HL-60 (cell line): Measurements from ENCODE around the gene CRELD1.
A peak's percentile ranks its signal among the peaks of the same experiment; 100 is the strongest.

Source experiments
- DNase-seq, 2 experiments: peaks; one replicate each; pipeline ENCODE4 v3.0.0-alpha.2; 2010 to 2020; ENCODE audit warnings: low read depth in 1 of 2, low spot score in 1 of 2
- H3K27ac ChIP-seq: fragments of 250-450 bp; sonication (Bioruptor Pico); replicated peaks from 2 replicates; pipeline ENCODE4 v1.5.1; 2020; ENCODE audit warnings: mild to moderate bottlenecking, moderate library complexity
- H3K27me3 ChIP-seq: fragments of 250-450 bp; sonication (Bioruptor Pico); 2 replicates; pipeline ENCODE4 v1.5.1; 2021; ENCODE audit warnings: mild to moderate bottlenecking, moderate library complexity; ENCODE audit not compliant: insufficient read depth, poor library complexity, severe bottlenecking
- H3K4me3 ChIP-seq: replicated peaks from 2 replicates; pipeline ENCODE4 v1.5.1; 2011; ENCODE audit warnings: mild to moderate bottlenecking, control low read depth, low read length; ENCODE audit not compliant: insufficient read depth
- GABPA ChIP-seq: IDR thresholded peaks from 2 replicates; pipeline ENCODE4 v1.6.1; 2012; ENCODE audit warnings: low read depth
- POLR2AphosphoS5 ChIP-seq: IDR thresholded peaks from 2 replicates; pipeline ENCODE4 v1.6.1; 2012; ENCODE audit warnings: low read depth
- SPI1 ChIP-seq: IDR thresholded peaks from 2 replicates; pipeline ENCODE4 v1.6.1; 2012; ENCODE audit warnings: low read depth, mild to moderate bottlenecking, borderline replicate concordance
- long read RNA-seq: library from polyadenylated mRNA; unstranded; transcript quantifications from one replicate; pipeline ENCODE4 v2.0.0, GENCODE V29; 2020
- TF ChIP-seq, protein P1 (sequence below): IDR thresholded peaks from 2 replicates; pipeline ENCODE4 v1.6.1; 2012; ENCODE audit warnings: low read depth; ENCODE audit not compliant: insufficient replicate concordance
- TF ChIP-seq, protein P2 (sequence below): IDR thresholded peaks from one replicate; pipeline ENCODE4 v1.5.1; 2011; ENCODE audit warnings: low read length, control low read depth, inconsistent platforms; ENCODE audit not compliant: insufficient read depth

CRELD1 gene, protein sequence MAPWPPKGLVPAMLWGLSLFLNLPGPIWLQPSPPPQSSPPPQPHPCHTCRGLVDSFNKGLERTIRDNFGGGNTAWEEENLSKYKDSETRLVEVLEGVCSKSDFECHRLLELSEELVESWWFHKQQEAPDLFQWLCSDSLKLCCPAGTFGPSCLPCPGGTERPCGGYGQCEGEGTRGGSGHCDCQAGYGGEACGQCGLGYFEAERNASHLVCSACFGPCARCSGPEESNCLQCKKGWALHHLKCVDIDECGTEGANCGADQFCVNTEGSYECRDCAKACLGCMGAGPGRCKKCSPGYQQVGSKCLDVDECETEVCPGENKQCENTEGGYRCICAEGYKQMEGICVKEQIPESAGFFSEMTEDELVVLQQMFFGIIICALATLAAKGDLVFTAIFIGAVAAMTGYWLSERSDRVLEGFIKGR
- long read RNA-seq, transcript CRELD1-206 (11 exons, 1,778 nt) = minor isoform, 7 of 74 reads
- long read RNA-seq, transcript CRELD1-203 (11 exons, 1,728 nt) = major isoform, 18 of 74 reads
- long read RNA-seq, partial matches to known transcripts = 7 of 74 reads
- long read RNA-seq, other reads (novel, unspliced or antisense) = 33 of 74 reads

DNA sequence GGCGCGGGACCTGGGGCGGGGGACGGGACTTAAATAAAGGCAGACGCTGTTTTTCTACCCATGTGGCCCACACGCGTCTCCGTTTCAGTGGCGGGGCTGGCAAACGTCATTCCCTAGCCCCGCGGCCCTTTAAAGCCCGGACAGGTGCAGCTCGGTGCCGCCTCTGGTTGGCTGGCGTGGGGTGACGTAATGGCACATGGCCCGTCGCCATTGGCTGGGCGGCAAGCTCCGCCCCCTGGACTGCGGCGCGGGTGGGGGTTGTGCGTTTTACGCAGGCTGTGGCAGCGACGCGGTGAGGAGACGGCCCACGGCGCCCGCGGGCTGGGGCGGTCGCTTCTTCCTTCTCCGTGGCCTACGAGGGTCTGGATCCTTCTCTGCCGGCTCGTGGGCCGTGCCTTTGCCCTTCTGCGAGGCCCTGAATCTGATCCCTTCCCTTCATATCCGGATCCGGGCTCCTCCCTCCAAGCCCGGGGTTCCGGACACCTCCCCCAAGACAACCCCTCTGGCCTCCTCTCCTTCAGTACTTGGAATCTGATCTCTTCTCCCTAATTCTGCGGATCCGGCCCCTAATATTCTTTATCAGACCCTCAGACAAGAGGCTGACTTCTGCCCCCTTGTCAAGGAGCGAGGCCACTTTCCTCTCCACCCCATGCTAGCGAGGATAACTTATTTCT lies at the start of gene CRELD1:
Gene CRELD1 (plus strand): TSS at position 274 of the 674 bp plus-strand sequence. CDS start 605 bp downstream, outside the sequence.
- Histone ChIP-seq H3K4me3 (peak within 1 kb of the TSS; percentile 73), H3K27me3 (no peaks in the 10 kb centered on the region), H3K27ac (peak within 1 kb of the TSS; percentile 76)
- peak; percentile 97 to 98 for DNase-seq
- TF ChIP-seq, protein P1, sequence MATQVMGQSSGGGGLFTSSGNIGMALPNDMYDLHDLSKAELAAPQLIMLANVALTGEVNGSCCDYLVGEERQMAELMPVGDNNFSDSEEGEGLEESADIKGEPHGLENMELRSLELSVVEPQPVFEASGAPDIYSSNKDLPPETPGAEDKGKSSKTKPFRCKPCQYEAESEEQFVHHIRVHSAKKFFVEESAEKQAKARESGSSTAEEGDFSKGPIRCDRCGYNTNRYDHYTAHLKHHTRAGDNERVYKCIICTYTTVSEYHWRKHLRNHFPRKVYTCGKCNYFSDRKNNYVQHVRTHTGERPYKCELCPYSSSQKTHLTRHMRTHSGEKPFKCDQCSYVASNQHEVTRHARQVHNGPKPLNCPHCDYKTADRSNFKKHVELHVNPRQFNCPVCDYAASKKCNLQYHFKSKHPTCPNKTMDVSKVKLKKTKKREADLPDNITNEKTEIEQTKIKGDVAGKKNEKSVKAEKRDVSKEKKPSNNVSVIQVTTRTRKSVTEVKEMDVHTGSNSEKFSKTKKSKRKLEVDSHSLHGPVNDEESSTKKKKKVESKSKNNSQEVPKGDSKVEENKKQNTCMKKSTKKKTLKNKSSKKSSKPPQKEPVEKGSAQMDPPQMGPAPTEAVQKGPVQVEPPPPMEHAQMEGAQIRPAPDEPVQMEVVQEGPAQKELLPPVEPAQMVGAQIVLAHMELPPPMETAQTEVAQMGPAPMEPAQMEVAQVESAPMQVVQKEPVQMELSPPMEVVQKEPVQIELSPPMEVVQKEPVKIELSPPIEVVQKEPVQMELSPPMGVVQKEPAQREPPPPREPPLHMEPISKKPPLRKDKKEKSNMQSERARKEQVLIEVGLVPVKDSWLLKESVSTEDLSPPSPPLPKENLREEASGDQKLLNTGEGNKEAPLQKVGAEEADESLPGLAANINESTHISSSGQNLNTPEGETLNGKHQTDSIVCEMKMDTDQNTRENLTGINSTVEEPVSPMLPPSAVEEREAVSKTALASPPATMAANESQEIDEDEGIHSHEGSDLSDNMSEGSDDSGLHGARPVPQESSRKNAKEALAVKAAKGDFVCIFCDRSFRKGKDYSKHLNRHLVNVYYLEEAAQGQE = no peak
- TF ChIP-seq POLR2AphosphoS5 (peak; percentile 60), SPI1 (no peak), GABPA (no peak)

DNA sequence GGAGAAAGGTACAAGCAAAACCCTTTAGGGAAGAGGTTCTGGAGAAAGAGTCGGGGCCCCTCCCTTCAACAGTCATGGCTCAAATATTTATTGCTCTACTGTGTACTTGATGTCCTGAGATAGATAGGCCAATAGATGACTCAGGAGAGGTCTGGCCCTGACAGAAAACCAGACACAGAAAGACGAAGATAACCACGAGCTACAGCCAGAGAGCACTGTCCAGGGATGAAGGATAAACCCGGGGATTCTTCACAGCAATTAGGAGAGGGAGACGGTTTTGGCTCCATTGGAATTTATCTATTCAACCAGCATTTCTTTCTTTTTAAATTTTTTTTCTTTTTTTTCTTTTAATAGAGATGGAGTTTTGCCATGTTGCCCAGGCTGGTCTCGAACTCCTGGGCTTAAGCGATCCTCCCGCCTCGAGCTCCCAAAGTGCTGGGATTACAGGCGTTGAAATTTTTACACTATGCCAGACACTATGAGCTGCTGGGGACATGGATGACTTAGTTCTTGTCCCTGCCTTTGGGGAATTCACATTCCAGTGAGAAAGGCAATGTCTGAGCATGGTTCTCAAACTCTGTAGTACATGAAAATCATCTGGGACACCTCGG lies 49.0 kb upstream of the CRELD1 start:
- Histone ChIP-seq H3K4me3 (no peak overlapping the region), H3K27me3 (no peaks in the 10 kb centered on the region), H3K27ac (no peak overlapping the region)
- no peak for TF ChIP-seq GABPA
- TF ChIP-seq, protein P1 = no peak
- no peak for DNase-seq

DNA sequence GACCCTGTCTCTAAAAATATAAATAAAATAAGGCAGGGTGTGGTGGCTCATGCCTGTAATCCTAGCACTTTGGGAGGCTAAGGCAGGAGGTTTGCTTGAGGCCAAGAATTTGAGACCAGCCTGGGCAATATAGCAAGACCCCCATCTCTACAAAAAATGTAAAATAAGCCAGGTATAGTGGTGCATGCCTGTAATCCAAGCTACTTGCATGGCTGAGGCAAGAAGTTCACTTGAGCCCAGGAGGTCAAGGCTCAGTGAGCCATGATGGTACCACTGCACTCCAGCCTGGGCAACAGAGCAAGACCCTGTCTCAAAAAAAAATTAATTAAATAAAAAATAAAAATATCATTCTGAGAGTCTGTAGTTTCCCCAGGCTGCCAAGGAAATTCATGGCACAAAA lies 47.3 kb upstream of the CRELD1 start:
- DNase-seq = no peak
- H3K4me3 ChIP-seq = no peak overlapping the region
- no peaks in the 10 kb centered on the region for H3K27me3 ChIP-seq
- no peak for TF ChIP-seq SPI1
- no peak overlapping the region for H3K27ac ChIP-seq

DNA sequence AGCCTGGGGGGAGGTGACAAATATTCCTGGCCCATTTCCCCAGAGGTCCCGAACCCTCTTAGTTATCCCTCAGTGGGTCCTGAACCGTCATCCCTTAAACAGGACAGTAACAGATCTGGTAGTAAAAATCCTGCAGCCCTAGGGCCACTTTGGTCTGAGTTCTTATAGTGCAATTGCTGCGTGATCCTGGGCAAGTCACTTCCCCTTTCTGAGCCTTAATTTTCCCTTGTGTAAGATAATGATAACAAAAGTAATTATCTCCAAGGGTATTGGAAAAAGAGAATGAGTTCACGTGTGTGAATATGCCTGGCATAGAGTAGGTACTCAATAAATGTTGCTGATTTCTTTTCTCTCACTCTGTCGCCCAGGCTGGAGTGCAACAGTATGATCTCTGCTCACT lies 46.2 kb upstream of the CRELD1 start:
- Histone ChIP-seq H3K27ac (no peak overlapping the region), H3K4me3 (no peak overlapping the region), H3K27me3 (no peaks in the 10 kb centered on the region)
- TF ChIP-seq SPI1 = peak; percentile 93
- TF ChIP-seq, protein P1 = no peak
- no peak for DNase-seq

DNA sequence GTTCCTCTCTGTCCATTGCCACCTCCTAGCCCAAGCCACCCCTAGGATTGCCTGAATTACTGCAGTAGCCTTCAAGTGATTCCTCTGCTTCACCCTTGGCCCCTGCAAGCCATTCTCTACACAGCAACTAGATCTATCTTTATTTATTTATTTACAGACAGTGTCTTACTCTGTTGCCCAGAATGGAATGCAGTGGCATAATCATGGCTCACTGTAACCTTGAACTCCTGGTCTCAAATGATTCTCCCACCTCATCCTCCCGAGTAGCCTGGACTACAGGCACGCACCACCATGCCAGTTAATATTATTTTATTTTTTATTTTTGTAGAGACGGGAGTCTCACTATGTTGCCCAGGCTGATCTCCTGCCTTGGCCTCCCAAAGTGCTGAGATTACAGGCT lies 45.1 kb upstream of the CRELD1 start:
- Histone ChIP-seq H3K4me3 (no peak overlapping the region), H3K27me3 (no peaks in the 10 kb centered on the region), H3K27ac (no peak overlapping the region)
- TF ChIP-seq GABPA (no peak), POLR2AphosphoS5 (no peak), SPI1 (no peak)
- TF ChIP-seq, protein P2, sequence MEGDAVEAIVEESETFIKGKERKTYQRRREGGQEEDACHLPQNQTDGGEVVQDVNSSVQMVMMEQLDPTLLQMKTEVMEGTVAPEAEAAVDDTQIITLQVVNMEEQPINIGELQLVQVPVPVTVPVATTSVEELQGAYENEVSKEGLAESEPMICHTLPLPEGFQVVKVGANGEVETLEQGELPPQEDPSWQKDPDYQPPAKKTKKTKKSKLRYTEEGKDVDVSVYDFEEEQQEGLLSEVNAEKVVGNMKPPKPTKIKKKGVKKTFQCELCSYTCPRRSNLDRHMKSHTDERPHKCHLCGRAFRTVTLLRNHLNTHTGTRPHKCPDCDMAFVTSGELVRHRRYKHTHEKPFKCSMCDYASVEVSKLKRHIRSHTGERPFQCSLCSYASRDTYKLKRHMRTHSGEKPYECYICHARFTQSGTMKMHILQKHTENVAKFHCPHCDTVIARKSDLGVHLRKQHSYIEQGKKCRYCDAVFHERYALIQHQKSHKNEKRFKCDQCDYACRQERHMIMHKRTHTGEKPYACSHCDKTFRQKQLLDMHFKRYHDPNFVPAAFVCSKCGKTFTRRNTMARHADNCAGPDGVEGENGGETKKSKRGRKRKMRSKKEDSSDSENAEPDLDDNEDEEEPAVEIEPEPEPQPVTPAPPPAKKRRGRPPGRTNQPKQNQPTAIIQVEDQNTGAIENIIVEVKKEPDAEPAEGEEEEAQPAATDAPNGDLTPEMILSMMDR = no peak
- TF ChIP-seq, protein P1 = no peak
- DNase-seq = no peak
